Measurements from ENCODE around the gene KAZN.

DNA sequence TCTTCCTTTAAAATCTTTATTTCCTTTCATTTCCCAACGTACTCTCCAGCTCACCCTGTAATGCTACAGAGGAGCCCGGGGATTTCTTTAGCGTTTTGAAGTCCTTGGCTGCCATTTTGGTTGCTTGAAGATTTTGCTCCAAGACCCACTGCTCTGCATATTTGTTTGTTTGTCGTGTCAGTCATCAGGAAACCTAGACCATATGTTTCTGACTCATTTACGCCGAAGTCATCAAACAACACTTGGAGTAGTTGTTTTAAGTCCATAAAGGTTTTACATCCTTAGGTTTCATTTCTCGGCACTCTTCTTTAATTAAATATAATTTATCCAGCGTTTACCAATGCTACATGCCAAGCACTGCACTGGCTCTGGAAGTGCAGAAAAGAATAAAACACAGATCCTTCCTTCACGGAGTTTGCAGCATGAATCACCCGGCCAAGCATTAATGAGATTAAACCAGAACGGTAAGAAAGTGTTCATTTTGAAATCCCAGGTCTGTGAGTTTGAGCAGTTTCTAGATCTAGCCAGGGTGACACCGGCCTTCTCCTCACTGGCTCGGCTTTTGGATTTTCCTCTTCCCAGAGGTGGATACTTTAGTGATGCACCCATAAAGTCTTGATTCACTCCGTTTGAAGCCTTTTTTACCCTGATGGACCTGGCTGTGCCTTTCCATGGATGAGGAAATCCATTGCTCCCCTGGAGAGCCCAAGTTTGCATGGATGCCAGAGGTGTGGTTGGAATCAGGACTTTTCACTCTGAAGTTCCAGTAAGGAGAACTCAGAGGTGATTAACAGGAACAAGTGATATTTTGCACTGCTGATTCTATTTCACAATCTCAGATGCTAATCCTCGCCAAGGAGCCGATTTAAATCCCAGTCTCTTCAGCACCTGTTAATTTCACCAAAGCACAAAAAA, 109.3 kb downstream of the KAZN start:
- no peak for TF ChIP-seq POLR2A (IDR thresholded peaks at IDR 0.05)
- TF ChIP-seq, protein P1, sequence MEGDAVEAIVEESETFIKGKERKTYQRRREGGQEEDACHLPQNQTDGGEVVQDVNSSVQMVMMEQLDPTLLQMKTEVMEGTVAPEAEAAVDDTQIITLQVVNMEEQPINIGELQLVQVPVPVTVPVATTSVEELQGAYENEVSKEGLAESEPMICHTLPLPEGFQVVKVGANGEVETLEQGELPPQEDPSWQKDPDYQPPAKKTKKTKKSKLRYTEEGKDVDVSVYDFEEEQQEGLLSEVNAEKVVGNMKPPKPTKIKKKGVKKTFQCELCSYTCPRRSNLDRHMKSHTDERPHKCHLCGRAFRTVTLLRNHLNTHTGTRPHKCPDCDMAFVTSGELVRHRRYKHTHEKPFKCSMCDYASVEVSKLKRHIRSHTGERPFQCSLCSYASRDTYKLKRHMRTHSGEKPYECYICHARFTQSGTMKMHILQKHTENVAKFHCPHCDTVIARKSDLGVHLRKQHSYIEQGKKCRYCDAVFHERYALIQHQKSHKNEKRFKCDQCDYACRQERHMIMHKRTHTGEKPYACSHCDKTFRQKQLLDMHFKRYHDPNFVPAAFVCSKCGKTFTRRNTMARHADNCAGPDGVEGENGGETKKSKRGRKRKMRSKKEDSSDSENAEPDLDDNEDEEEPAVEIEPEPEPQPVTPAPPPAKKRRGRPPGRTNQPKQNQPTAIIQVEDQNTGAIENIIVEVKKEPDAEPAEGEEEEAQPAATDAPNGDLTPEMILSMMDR (IDR thresholded peaks at IDR 0.05): no peak
